GF-D8 (cell line): ENCODE results near the gene SPATA17.

Experiments
- DNase-seq: peaks from one replicate; lab custom pipeline; 2025; lab: John Stamatoyannopoulos, UW

Gene SPATA17

DNA sequence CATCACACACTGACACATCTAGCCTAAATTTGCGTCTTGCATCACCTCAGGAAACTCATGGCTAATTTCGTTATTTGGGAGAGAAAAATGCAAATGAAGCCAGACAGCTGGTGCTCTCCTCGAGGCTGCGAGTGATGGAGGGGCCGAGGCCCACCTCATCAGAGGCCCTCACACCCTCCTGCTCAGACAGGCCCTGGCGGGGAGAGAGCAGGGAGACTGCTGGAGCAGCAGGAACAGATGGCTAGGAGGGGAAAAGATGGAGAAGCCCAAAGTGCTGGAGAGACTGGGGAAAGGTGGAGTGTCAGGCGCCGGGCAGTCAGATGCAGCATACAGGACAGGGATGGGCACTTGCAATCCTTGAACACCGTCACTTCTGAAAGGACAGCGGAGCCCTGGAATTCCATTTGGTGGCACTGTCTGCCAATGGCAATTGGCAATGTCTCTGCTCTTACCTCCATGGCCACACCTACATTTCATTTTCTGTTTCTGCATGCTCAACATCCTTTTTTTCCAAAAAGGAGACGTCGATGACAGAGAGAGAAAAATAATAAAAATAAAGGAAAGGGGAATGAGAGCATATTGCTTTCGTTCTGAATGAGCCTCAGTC lies 286.2 kb downstream of the SPATA17 start:
- DNase-seq = no peak

DNA sequence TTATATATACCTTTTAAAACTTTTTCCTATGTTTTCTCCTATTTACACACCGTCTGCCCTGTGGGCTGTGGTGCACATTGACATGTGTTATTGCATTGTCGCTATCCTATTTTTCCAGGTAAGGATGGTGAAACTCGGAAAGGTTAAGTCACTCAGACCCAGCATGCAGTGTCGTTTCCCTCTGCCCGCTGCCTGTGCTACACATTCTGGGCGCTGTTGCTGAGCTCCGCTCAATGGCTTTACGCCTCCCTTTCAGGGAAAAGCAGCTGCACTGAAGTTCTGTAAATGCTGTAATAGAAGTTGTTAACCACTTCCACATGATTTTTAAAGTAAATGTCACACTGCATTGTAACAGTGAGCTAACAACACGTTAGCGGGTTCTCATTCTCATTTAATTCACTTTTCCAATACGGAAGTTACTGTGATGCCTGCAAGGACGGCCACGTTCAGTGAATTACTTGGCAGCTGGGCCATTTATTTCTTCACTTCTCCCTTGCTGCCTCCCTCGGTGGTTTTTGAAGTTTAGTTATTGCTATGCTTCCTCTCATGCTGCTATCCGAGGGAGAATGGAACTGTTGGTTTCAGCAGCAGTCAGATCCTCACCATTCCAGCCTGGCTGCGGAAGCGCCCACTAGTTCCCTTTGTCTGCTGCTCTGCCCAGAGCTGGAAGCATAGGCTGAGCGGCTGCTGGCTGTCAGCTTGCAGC lies 288.7 kb downstream of the SPATA17 start:
- no peak for DNase-seq
